HEK293 (cell line): ENCODE results near the gene ZXDB.
"Not testable (repeated sequence)": the region's sequence is repeated elsewhere in the genome, so short reads cannot be mapped to it uniquely, and the experiment has no call there.

Experiments
- CTCF ChIA-PET: fragments of 350-600 bp; formaldehyde crosslinking; extraction: SDS; loops from one replicate; lab custom pipeline; 2021; ENCODE audit warnings: antibody characterized with exemption; lab: Yijun Ruan, JAX
- POLR2A ChIA-PET: fragments of 300-600 bp; formaldehyde crosslinking; extraction: SDS; loops from one replicate; lab custom pipeline; 2020; ENCODE audit warnings: antibody characterized with exemption, inconsistent platforms; lab: Yijun Ruan, JAX
- H3K27ac ChIP-seq: fragments of 200-500 bp; sonication (Bioruptor generic); 2 replicates; pipeline ENCODE4 v1.5.1; 2014; ENCODE audit warnings: low read depth, low read length, control low read depth, inconsistent platforms; ENCODE audit errors: extremely low read depth
- H3K36me3 ChIP-seq, 2 experiments: fragments of 200-500 bp in 1 of 2; sonication (Bioruptor generic) in 1 of 2; 1 replicate in 1 of 2; 2 replicates in 1 of 2; pipeline ENCODE4 v1.5.1; 2014 to 2017; ENCODE audit warnings: inconsistent platforms in 2 of 2, low read length in 2 of 2; ENCODE audit not compliant: control insufficient read depth in 2 of 2, insufficient read depth in 1 of 2
- H3K4me1 ChIP-seq: fragments of 200-500 bp; sonication (Bioruptor generic); 2 replicates; pipeline ENCODE4 v1.5.1; 2014; ENCODE audit warnings: mild to moderate bottlenecking, low read length, inconsistent platforms; ENCODE audit not compliant: control insufficient read depth, insufficient read depth
- H3K4me3 ChIP-seq: 2 replicates; pipeline ENCODE4 v1.5.1; 2011; ENCODE audit warnings: low read depth, mild to moderate bottlenecking, control low read depth, low read length, moderate library complexity
- H3K9me3 ChIP-seq: fragments of 200-500 bp; sonication (Bioruptor generic); 2 replicates; pipeline ENCODE4 v1.5.1; 2014; ENCODE audit warnings: low read depth, low read length, inconsistent platforms; ENCODE audit not compliant: control insufficient read depth, insufficient read depth
- GLI4 ChIP-seq: fragments of 450-650 bp; formaldehyde crosslinking; IDR thresholded peaks from 2 replicates; pipeline ENCODE4 v1.5.1; 2016; ENCODE audit warnings: missing biosample characterization, missing genetic modification characterization
- GLIS2 ChIP-seq: fragments of 450-650 bp; formaldehyde crosslinking; IDR thresholded peaks from 2 replicates; pipeline ENCODE4 v1.5.1; 2016; ENCODE audit warnings: missing biosample characterization, missing genetic modification characterization
- HOXA7 ChIP-seq: sonication (generic); formaldehyde crosslinking; IDR thresholded peaks from 2 replicates; pipeline ENCODE4 v1.8.1; 2022; ENCODE audit warnings: missing genetic modification reagents, borderline replicate concordance
- KLF8 ChIP-seq: fragments of 450-650 bp; formaldehyde crosslinking; IDR thresholded peaks from 2 replicates; pipeline ENCODE4 v1.5.1; 2016; ENCODE audit warnings: missing biosample characterization, missing genetic modification characterization
- KLF9 ChIP-seq: fragments of 450-650 bp; formaldehyde crosslinking; IDR thresholded peaks from 2 replicates; pipeline ENCODE4 v1.5.1; 2016; ENCODE audit warnings: missing biosample characterization, missing genetic modification characterization, low read depth
- MEIS1 ChIP-seq: sonication (generic); formaldehyde crosslinking; IDR thresholded peaks from 2 replicates; pipeline ENCODE4 v1.8.1; 2022; ENCODE audit warnings: missing genetic modification reagents, mild to moderate bottlenecking, borderline replicate concordance
- PBX3 ChIP-seq: sonication (generic); formaldehyde crosslinking; IDR thresholded peaks from 2 replicates; pipeline ENCODE4 v1.8.1; 2022; ENCODE audit warnings: mild to moderate bottlenecking, moderate library complexity, missing genetic modification reagents
- PRDM4 ChIP-seq: fragments of 450-650 bp; formaldehyde crosslinking; IDR thresholded peaks from 2 replicates; pipeline ENCODE4 v1.5.1; 2017; ENCODE audit warnings: missing biosample characterization, missing genetic modification characterization
- SCRT2 ChIP-seq: fragments of 450-650 bp; formaldehyde crosslinking; IDR thresholded peaks from 2 replicates; pipeline ENCODE4 v1.5.1; 2016; ENCODE audit warnings: missing biosample characterization, missing genetic modification characterization
- TSHZ1 ChIP-seq: fragments of 450-650 bp; formaldehyde crosslinking; IDR thresholded peaks from 2 replicates; pipeline ENCODE4 v1.5.1; 2016; ENCODE audit warnings: missing biosample characterization, missing genetic modification characterization, borderline replicate concordance
- WT1 ChIP-seq: fragments of 450-650 bp; formaldehyde crosslinking; IDR thresholded peaks from 2 replicates; pipeline ENCODE4 v1.5.1; 2016; ENCODE audit warnings: missing biosample characterization, missing genetic modification characterization
- ZBTB17 ChIP-seq: fragments of 450-650 bp; formaldehyde crosslinking; IDR thresholded peaks from 2 replicates; pipeline ENCODE4 v1.5.1; 2016; ENCODE audit warnings: missing biosample characterization, missing genetic modification characterization
- ZBTB20 ChIP-seq: fragments of 450-650 bp; formaldehyde crosslinking; IDR thresholded peaks from 2 replicates; pipeline ENCODE4 v1.5.1; 2016; ENCODE audit warnings: missing biosample characterization, missing genetic modification characterization
- ZBTB7A ChIP-seq: fragments of 450-650 bp; formaldehyde crosslinking; IDR thresholded peaks from 2 replicates; pipeline ENCODE4 v1.5.1; 2016; ENCODE audit warnings: low read depth, missing biosample characterization, missing genetic modification characterization
- ZBTB8A ChIP-seq: fragments of 450-650 bp; formaldehyde crosslinking; IDR thresholded peaks from 2 replicates; pipeline ENCODE4 v1.5.1; 2016; ENCODE audit warnings: missing biosample characterization, missing genetic modification characterization
- ZIC2 ChIP-seq: fragments of 450-650 bp; formaldehyde crosslinking; IDR thresholded peaks from 2 replicates; pipeline ENCODE4 v1.5.1; 2016; ENCODE audit warnings: missing biosample characterization, missing genetic modification characterization
- ZNF10 ChIP-seq: fragments of 450-650 bp; formaldehyde crosslinking; IDR thresholded peaks from 2 replicates; pipeline ENCODE4 v1.5.1; 2017; ENCODE audit warnings: missing biosample characterization, missing genetic modification characterization
- ZNF311 ChIP-seq: fragments of 450-650 bp; formaldehyde crosslinking; IDR thresholded peaks from 2 replicates; pipeline ENCODE4 v1.5.1; 2017; ENCODE audit warnings: missing biosample characterization, missing genetic modification characterization, borderline replicate concordance
- ZNF341 ChIP-seq: fragments of 450-650 bp; formaldehyde crosslinking; IDR thresholded peaks from 2 replicates; pipeline ENCODE4; 2016; ENCODE audit warnings: low read depth, missing biosample characterization, missing genetic modification characterization
- ZNF366 ChIP-seq: fragments of 450-650 bp; formaldehyde crosslinking; conservative IDR thresholded peaks from 2 replicates; pipeline ENCODE4 v1.5.1; 2016; ENCODE audit warnings: missing biosample characterization, missing genetic modification characterization
- ZNF558 ChIP-seq: fragments of 450-650 bp; formaldehyde crosslinking; IDR thresholded peaks from 2 replicates; pipeline ENCODE4 v1.5.1; 2016; ENCODE audit warnings: missing biosample characterization, missing genetic modification characterization
- ZNF561 ChIP-seq: fragments of 450-650 bp; IDR thresholded peaks from 2 replicates; pipeline ENCODE4 v1.5.1; 2018; ENCODE audit warnings: missing biosample characterization, missing genetic modification characterization, borderline replicate concordance
- ZSCAN23 ChIP-seq: fragments of 450-650 bp; formaldehyde crosslinking; IDR thresholded peaks from 2 replicates; pipeline ENCODE4 v1.5.1; 2016; ENCODE audit warnings: missing biosample characterization, missing genetic modification characterization
- TF ChIP-seq, protein P1 (sequence below): fragments of 450-650 bp; formaldehyde crosslinking; optimal IDR thresholded peaks from 2 replicates; pipeline ENCODE3; 2016; ENCODE audit warnings: missing biosample characterization, mild to moderate bottlenecking, missing genetic modification characterization

Gene ZXDB

GRCh38 chrX:57587607-57588006 lies 4.2 kb upstream of the ZXDB start:
- H3K4me1 ChIP-seq = no peaks in the 10 kb centered on the region
- no peaks in the 10 kb centered on the region for H3K9me3 ChIP-seq
- CTCF ChIA-PET = interaction anchor here (0.7 to 1.7 kb wide), 2 partner anchors 13 to 461 kb away, joined by 3 to 9 read pairs; no protein-coding TSS in a partner anchor
- TF ChIP-seq ZNF10 (tag by site-specific recombination) (no peak), ZNF366 (no peak), PRDM4 (tag by site-specific recombination) (no peak), KLF8 (no peak), ZNF311 (tag by site-specific recombination) (no peak), WT1 (no peak), HOXA7 (CRISPR knock-in tag) (no peak), TSHZ1 (tag by site-specific recombination) (no peak), ZNF561 (tag by site-specific recombination) (no peak), SCRT2 (tag by site-specific recombination) (no peak), MEIS1 (CRISPR knock-in tag) (no peak), ZBTB7A (tag by site-specific recombination) (no peak), GLI4 (tag by site-specific recombination) (no peak), ZBTB17 (no peak), ZNF558 (tag by site-specific recombination) (no peak), ZSCAN23 (tag by site-specific recombination) (no peak)
- POLR2A ChIA-PET = no interaction called here
- no peaks in the 10 kb centered on the region for H3K36me3 ChIP-seq
- no peak overlapping the region for H3K4me3 ChIP-seq
- no peak overlapping the region for H3K27ac ChIP-seq

- CTCF ChIA-PET, POLR2A ChIA-PET, H3K36me3 ChIP-seq, H3K9me3 ChIP-seq: not testable (repeated sequence)
- H3K4me3 ChIP-seq = peak overlapping the region; percentile 52
- peak overlapping the region; percentile 62; the same call in 1 of the 2 replicates for H3K27ac ChIP-seq
- TF ChIP-seq KLF9 (tag by site-specific recombination) (peak; percentile 40; the same call in 1 of the 2 replicates), ZBTB20 (tag by site-specific recombination) (peak; percentile 58), PBX3 (CRISPR knock-in tag) (peak; percentile 48; the same call in 1 of the 2 replicates), ZNF341 (tag by site-specific recombination) (peak; percentile 24; the same call in 1 of the 2 replicates), ZBTB8A (tag by site-specific recombination) (0 out of 2 replicates have a peak, but pooled peaks have one; percentile 19), SCRT2 (tag by site-specific recombination) (peak; percentile 33), GLIS2 (0 out of 2 replicates have a peak, but pooled peaks have one; percentile 18), ZIC2 (0 out of 2 replicates have a peak, but pooled peaks have one; percentile 13)
- TF ChIP-seq, protein P1, sequence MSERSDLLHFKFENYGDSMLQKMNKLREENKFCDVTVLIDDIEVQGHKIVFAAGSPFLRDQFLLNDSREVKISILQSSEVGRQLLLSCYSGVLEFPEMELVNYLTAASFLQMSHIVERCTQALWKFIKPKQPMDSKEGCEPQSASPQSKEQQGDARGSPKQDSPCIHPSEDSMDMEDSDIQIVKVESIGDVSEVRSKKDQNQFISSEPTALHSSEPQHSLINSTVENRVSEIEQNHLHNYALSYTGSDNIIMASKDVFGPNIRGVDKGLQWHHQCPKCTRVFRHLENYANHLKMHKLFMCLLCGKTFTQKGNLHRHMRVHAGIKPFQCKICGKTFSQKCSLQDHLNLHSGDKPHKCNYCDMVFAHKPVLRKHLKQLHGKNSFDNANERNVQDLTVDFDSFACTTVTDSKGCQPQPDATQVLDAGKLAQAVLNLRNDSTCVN (tag by site-specific recombination) = peak; percentile 67
- TF ChIP-seq, all 188 proteins: peak for 9; not testable (repeated sequence) for 179
- not testable (repeated sequence) for H3K4me1 ChIP-seq
Measured at GRCh38 chrX:57592160-57592893, 516 bp downstream of the ZXDB start.
